Esophagus muscularis mucosa (tissue), 4 donors: ENCODE results near the gene WDR82. TPM values are rescaled to one million over a fixed set of nuclear protein-coding genes. Genes with fewer than 3 reads are reported as not detected.

Source experiments
- DNase-seq: peaks from one replicate; pipeline ENCODE4 v3.0.0-alpha.2; 2017; ENCODE audit errors: extremely low spot score
- H3K27ac ChIP-seq, 4 donors: fragments of 200-600 bp; sonication (generic); replicated peaks in 1 of 4; 1 replicate in 3 of 4; 2 replicates in 1 of 4; pipeline ENCODE4 v1.5.1; 2016 to 2019; ENCODE audit warnings: mild to moderate bottlenecking in 1 of 4
- H3K27me3 ChIP-seq, 4 donors: fragments of 200-600 bp; sonication (generic); one replicate each; pipeline versions ENCODE4 v1.5.1 to v1.6.0; 2016 to 2019
- H3K36me3 ChIP-seq, 4 donors: fragments of 200-600 bp; sonication (generic); one replicate each; pipeline ENCODE4 v1.5.1; 2016 to 2019
- H3K4me1 ChIP-seq, 4 donors: fragments of 200-600 bp; sonication (generic); one replicate each; pipeline ENCODE4 v1.5.1; 2016 to 2019
- H3K4me3 ChIP-seq, 4 donors: fragments of 200-600 bp; sonication (generic); 1 replicate in 2 of 4; 2 replicates in 2 of 4; pipeline ENCODE4 v1.5.1; 2016 to 2019; ENCODE audit warnings: mild to moderate bottlenecking in 4 of 4, moderate library complexity in 1 of 4
- H3K9me3 ChIP-seq, 4 donors: fragments of 200-600 bp; sonication (generic); 1 replicate in 3 of 4; 2 replicates in 1 of 4; pipeline ENCODE4 v1.5.1; 2016 to 2019
- EP300 ChIP-seq: sonication (generic); formaldehyde crosslinking; IDR thresholded peaks from one replicate; pipeline ENCODE4 v1.6.1; 2017; ENCODE audit warnings: antibody characterized with exemption
- POLR2A ChIP-seq: fragments of 450-650 bp; IDR thresholded peaks from one replicate; pipeline ENCODE4 v1.6.1; 2017; ENCODE audit warnings: antibody characterized with exemption, moderate library complexity, mild to moderate bottlenecking, low read depth
- POLR2AphosphoS5 ChIP-seq, 2 donors: sonication (generic); formaldehyde crosslinking; IDR thresholded peaks; one replicate each; pipeline ENCODE4 v1.6.1; 2017; ENCODE audit warnings: antibody characterized with exemption in 2 of 2
- WGBS: methylation state at CpG from one replicate; pipeline ENCODE4 v1.1.5; 2018; 5-methylcytosine and 5-hydroxymethylcytosine counted together
- intact Hi-C: fragments of 100-400 bp; cut with DNase I; formaldehyde crosslinking; loops from one replicate; pipeline ENCODE4 v1.15.1; 2023
- total RNA-seq, 4 donors: library from RNA; depleted of rRNA; stranded (reverse); fragments of >200 nt; gene quantifications; one replicate each; pipeline versions ENCODE4 v1.1.0 to v1.2.1, GENCODE V29; 2016
- TF ChIP-seq, protein P1 (sequence below), 3 experiments: fragments of 200-600 bp in 2 of 3; fragments of 450-650 bp in 1 of 3; sonication (generic) in 2 of 3; IDR thresholded peaks; one replicate each; pipeline ENCODE4 v1.5.1; 2017 to 2019; ENCODE audit warnings: antibody characterized with exemption in 3 of 3, mild to moderate bottlenecking in 2 of 3, moderate library complexity in 1 of 3

Gene WDR82
- total RNA-seq, 4 donors from 2014 or later: 62.6 to 101 (median 80.9) TPM

DNA sequence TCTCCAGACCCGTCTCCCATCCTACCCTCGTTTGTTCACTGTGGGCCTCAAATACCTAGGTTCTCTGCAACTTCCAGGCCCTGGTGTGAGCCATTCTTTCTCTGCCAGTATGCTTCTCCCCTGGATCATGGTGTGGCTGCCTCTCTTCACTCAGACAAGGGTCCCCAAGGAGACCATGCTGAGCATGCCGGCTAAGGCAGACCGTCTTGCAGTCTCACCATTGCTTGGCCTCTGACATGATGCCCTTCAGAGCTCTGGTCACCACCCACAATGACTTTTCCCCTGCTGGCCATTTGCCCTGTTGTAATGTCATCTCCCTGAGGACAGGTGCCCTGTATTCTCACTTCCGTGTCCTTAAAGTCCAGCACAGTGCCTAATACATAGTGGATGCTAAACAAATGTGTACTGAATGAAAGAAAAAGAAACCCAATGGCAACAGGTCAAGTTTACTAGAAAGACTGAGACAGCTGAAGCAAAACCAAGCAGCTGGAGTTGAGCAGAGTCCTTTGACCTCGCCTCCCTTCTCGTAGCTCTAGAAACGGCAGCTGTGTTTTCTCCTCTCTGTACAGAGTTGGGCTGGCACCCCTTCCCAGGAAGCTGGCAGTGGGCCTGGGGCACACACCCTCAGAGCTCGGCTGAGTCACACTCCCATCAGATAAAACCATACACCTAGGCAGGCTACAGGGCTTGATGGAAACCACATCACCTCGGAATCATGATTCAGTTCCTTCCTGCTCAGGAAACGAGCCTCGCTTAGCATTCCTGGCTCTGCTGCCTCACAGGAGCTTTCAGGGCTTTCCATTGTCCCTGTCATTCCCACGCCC is 61.7 kb downstream of the WDR82 start:
- Histone ChIP-seq H3K4me3 (no peak overlapping the region), H3K27ac (peak overlapping the region; percentile 28 to 60 (median 50)), H3K9me3 (no peaks in the 10 kb centered on the region), H3K4me1 (peaks cover 36 to 62% (median 58%) of the 10 kb centered on the region in 4 donors), H3K27me3 (no peaks in the 10 kb centered on the region), H3K36me3 (peaks cover 35 to 42% (median 41%) of the 10 kb centered on the region in 4 donors)
- no peak for DNase-seq
- intact Hi-C loops: no loop called here
- WGBS: 36% methylated on average over 13 of the region's 13 CpGs
- TF ChIP-seq, protein P1, sequence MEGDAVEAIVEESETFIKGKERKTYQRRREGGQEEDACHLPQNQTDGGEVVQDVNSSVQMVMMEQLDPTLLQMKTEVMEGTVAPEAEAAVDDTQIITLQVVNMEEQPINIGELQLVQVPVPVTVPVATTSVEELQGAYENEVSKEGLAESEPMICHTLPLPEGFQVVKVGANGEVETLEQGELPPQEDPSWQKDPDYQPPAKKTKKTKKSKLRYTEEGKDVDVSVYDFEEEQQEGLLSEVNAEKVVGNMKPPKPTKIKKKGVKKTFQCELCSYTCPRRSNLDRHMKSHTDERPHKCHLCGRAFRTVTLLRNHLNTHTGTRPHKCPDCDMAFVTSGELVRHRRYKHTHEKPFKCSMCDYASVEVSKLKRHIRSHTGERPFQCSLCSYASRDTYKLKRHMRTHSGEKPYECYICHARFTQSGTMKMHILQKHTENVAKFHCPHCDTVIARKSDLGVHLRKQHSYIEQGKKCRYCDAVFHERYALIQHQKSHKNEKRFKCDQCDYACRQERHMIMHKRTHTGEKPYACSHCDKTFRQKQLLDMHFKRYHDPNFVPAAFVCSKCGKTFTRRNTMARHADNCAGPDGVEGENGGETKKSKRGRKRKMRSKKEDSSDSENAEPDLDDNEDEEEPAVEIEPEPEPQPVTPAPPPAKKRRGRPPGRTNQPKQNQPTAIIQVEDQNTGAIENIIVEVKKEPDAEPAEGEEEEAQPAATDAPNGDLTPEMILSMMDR (IDR thresholded peaks at IDR 0.05): no peak
- TF ChIP-seq EP300 (no peak), POLR2AphosphoS5 (IDR thresholded peaks at IDR 0.05) (peak; percentile 64 to 70), POLR2A (no peak)

DNA sequence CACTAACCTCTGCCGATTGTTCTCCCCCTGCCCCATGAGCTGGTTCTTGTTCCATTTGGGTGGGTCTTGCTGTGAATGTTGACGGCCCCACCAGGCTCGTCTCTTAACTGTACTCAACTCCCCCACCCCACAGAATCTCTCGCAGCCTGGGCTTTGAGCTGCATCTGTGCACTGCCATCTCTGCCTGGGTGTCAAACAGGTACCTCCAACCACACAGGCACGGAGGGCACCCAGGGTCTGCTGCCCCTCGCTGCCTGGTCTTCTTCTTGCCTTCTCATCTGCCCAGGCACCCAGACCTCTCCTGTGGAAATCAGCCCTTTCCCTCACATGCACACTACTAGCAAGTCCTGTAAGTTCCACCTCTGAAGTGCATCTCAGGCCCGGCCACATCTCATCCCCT is 63.1 kb downstream of the WDR82 start:
- Histone ChIP-seq H3K4me3 (no peak overlapping the region), H3K9me3 (no peaks in the 10 kb centered on the region), H3K36me3 (peaks cover 48 to 56% (median 55%) of the 10 kb centered on the region in 4 donors), H3K27ac (no peak overlapping the region), H3K27me3 (no peaks in the 10 kb centered on the region), H3K4me1 (peaks cover 29 to 48% (median 44%) of the 10 kb centered on the region in 4 donors)
- intact Hi-C loops: no loop called here
- TF ChIP-seq POLR2A (no peak), EP300 (no peak), POLR2AphosphoS5 (IDR thresholded peaks at IDR 0.05) (no peak)
- TF ChIP-seq, protein P1 (IDR thresholded peaks at IDR 0.05): no peak
- no peak for DNase-seq
- WGBS: 96% methylated on average over 7 of the region's 7 CpGs

DNA sequence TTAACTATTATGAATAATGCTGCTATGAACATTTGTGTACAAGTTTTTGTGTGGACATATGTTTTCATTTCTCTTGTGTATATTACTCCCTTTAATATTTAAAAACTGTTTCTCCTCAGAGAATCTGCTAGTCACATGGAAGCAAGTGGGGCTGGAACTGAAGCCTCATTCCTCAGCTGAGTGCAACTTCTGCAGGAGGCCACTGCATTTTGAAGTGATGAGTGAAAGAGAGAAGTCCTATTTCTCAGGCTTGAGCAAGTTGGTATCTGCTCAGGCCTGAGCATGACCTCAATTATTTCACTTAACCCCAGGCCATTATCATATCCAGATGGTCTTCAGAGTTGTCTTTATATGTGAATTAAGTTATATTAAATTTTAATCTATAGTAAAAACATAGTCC is 64.5 kb downstream of the WDR82 start:
- no peak for DNase-seq
- Histone ChIP-seq H3K36me3 (peaks cover 62 to 71% (median 69%) of the 10 kb centered on the region in 4 donors), H3K27ac (no peak overlapping the region), H3K4me3 (no peak overlapping the region), H3K4me1 (peaks cover 18 to 34% (median 32%) of the 10 kb centered on the region in 4 donors), H3K9me3 (no peaks in the 10 kb centered on the region), H3K27me3 (no peaks in the 10 kb centered on the region)
- intact Hi-C loops: no loop called here
- TF ChIP-seq, protein P1 (IDR thresholded peaks at IDR 0.05): no peak
- TF ChIP-seq POLR2A: no peak
- TF ChIP-seq POLR2AphosphoS5 (IDR thresholded peaks at IDR 0.05): no peak
- TF ChIP-seq EP300: no peak

DNA sequence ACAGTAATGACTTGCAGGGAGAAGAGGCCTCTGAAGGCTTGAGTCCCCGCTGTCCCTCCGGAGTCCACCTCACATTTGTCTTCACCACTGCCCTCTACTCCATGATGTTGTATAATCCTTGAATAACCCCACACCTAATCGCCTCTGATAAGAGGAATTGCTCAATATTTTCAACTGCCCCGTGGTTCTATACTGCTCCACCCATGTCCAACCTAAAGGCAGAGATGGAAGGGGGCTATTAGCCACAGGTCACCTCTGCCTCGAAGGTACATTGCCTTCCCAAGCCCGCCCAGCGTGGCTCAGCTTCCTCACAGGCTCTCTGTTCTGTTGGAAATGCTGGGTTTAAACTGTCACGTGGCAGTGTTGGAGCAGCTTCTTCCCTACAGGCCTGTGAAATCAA is 65.4 kb downstream of the WDR82 start:
- Histone ChIP-seq H3K4me3 (no peak overlapping the region), H3K27ac (no peak overlapping the region), H3K27me3 (no peaks in the 10 kb centered on the region), H3K9me3 (no peaks in the 10 kb centered on the region), H3K4me1 (peaks cover 18 to 25% (median 23%) of the 10 kb centered on the region in 4 donors), H3K36me3 (peaks cover 71 to 80% (median 78%) of the 10 kb centered on the region in 4 donors)
- no peak for DNase-seq
- WGBS: 88% methylated on average over 8 of the region's 8 CpGs
- TF ChIP-seq, protein P1 (IDR thresholded peaks at IDR 0.05): no peak
- TF ChIP-seq POLR2AphosphoS5 (IDR thresholded peaks at IDR 0.05) (no peak), EP300 (no peak), POLR2A (no peak)
- intact Hi-C loops: no loop called here
